GM12878 (cell line): ENCODE measurements around the gene EML1. TPM values are rescaled to one million over a fixed set of nuclear protein-coding genes. Genes with fewer than 3 reads are reported as not detected.

Experiments used
- ATAC-seq: fragments of 200-7000 bp; cut with Tn5 transposase; 3 replicates; pipeline ENCODE4 v1.9.1; 2020; ENCODE audit warnings: mild to moderate bottlenecking, moderate library complexity
- BruUV-seq: library from RNA; stranded (reverse); fragments of 400-500 nt; replicated peaks from 2 replicates; lab custom pipeline; 2021; lab: Mats Ljungman, UMichigan
- CTCF ChIA-PET: fragments of 300-600 bp; sonication (Branson Sonifier 250); formaldehyde crosslinking; extraction: SDS; loops from one replicate; lab custom pipeline; 2021; ENCODE audit warnings: inconsistent platforms; lab: Yijun Ruan, JAX
- POLR2A ChIA-PET: fragments of 350-600 bp; formaldehyde crosslinking; extraction: SDS; loops from one replicate; lab custom pipeline; 2021; ENCODE audit warnings: inconsistent platforms; lab: Charles Lee
- RAD21 ChIA-PET: fragments of 300-600 bp; sonication (Branson Sonifier 250); formaldehyde crosslinking; loops from one replicate; lab custom pipeline; 2023; ENCODE audit warnings: antibody characterized with exemption; ENCODE audit not compliant: unreplicated experiment; lab: Charles Lee
- SMC1A ChIA-PET: fragments of 300-600 bp; sonication (Branson Sonifier 250); formaldehyde crosslinking; loops from one replicate; lab custom pipeline; 2023; ENCODE audit not compliant: unreplicated experiment, uncharacterized antibody; lab: Charles Lee
- DNase-seq: peaks from one replicate; pipeline ENCODE4 v3.0.0-alpha.2; 2011; ENCODE audit warnings: low read depth, low spot score
- FAIRE-seq: peaks from 3 replicates; lab custom pipeline; 2011; peaks lifted over from hg19 to GRCh38; lab: Jason Lieb, UNC
- H2AFZ ChIP-seq: 2 replicates; pipeline ENCODE4 v1.6.0; 2011; ENCODE audit warnings: low read depth, low read length, control low read depth; ENCODE audit not compliant: control insufficient read depth
- H3K27ac ChIP-seq: 2 replicates; pipeline ENCODE4 v1.5.1; 2011; ENCODE audit warnings: control low read depth; ENCODE audit not compliant: control insufficient read depth, insufficient read depth
- H3K27me3 ChIP-seq, 2 experiments: replicated peaks in 1 of 2; 2 replicates each; pipeline versions ENCODE4 v1.6.0 to v1.6.1; 2011; ENCODE audit warnings: low read length in 1 of 2; ENCODE audit not compliant: control insufficient read depth in 2 of 2, insufficient read depth in 2 of 2
- H3K36me3 ChIP-seq, 2 experiments: 2 replicates each; pipeline ENCODE4 v1.5.1; 2011; ENCODE audit warnings: low read length in 1 of 2; ENCODE audit not compliant: control insufficient read depth in 2 of 2, insufficient read depth in 2 of 2
- H3K4me1 ChIP-seq: 2 replicates; pipeline ENCODE4 v1.6.1; 2011; ENCODE audit warnings: mild to moderate bottlenecking, low read length, moderate library complexity, mixed read lengths; ENCODE audit not compliant: control insufficient read depth, insufficient read depth
- H3K4me2 ChIP-seq: 2 replicates; pipeline ENCODE4 v1.6.0; 2011; ENCODE audit warnings: control low read depth; ENCODE audit not compliant: control insufficient read depth, insufficient read depth
- H3K4me3 ChIP-seq: fragments of 200-600 bp; sonication (generic); 2 replicates; pipeline ENCODE4 v1.5.1; 2016
- H3K79me2 ChIP-seq: 2 replicates; pipeline ENCODE4 v1.6.0; 2011; ENCODE audit warnings: low read length; ENCODE audit not compliant: control insufficient read depth, insufficient read depth
- H3K9ac ChIP-seq: 2 replicates; pipeline ENCODE4 v1.8.0; 2011; ENCODE audit warnings: low read length, control low read depth, mixed read lengths; ENCODE audit not compliant: control insufficient read depth, insufficient read depth
- H3K9me3 ChIP-seq: replicated peaks from 3 replicates; pipeline ENCODE4 v1.5.1; 2011; ENCODE audit warnings: mild to moderate bottlenecking, low read length; ENCODE audit not compliant: control insufficient read depth, insufficient read depth
- H4K20me1 ChIP-seq: 2 replicates; pipeline ENCODE4 v1.6.0; 2011; ENCODE audit not compliant: control insufficient read depth, insufficient read depth
- CHD4 ChIP-seq: fragments of 200-600 bp; sonication (generic); IDR thresholded peaks from 2 replicates; pipeline ENCODE4 v1.6.1; 2016; ENCODE audit warnings: mild to moderate bottlenecking
- CREM ChIP-seq: IDR thresholded peaks from 2 replicates; pipeline ENCODE4 v1.6.1; 2014; ENCODE audit warnings: antibody characterized with exemption, low read depth
- DPF2 ChIP-seq: fragments of 450-650 bp; IDR thresholded peaks from 2 replicates; pipeline ENCODE4 v1.6.1; 2017; ENCODE audit warnings: mild to moderate bottlenecking
- EED ChIP-seq: sonication (generic); IDR thresholded peaks from 2 replicates; pipeline ENCODE4 v1.6.1; 2016; ENCODE audit warnings: antibody characterized with exemption, low read depth
- EGR1 ChIP-seq, 2 experiments: IDR thresholded peaks; 1 replicate in 1 of 2; 2 replicates in 1 of 2; pipeline ENCODE4 v1.6.1; 2011 to 2012; ENCODE audit warnings: low read depth in 2 of 2, low read length in 2 of 2, borderline replicate concordance in 1 of 2, mild to moderate bottlenecking in 1 of 2, moderate library complexity in 1 of 2
- EP300 ChIP-seq, 2 experiments: fragments of 150-350 bp in 1 of 2; IDR thresholded peaks; 2 replicates each; pipeline ENCODE4 v1.6.1; 2011 to 2012; ENCODE audit warnings: low read depth in 2 of 2, low read length in 2 of 2, borderline replicate concordance in 1 of 2, improper control_type of control experiment in 1 of 2, inconsistent platforms in 1 of 2; ENCODE audit not compliant: control insufficient read depth in 1 of 2
- HDGF ChIP-seq: fragments of 450-650 bp; IDR thresholded peaks from 2 replicates; pipeline ENCODE4 v1.6.1; 2016; ENCODE audit warnings: antibody characterized with exemption
- KAT2A ChIP-seq: conservative IDR thresholded peaks from 2 replicates; pipeline ENCODE4 v1.6.1; 2011; ENCODE audit warnings: low read depth, low read length; ENCODE audit not compliant: control insufficient read depth
- MTA2 ChIP-seq: fragments of 450-650 bp; IDR thresholded peaks from 2 replicates; pipeline ENCODE4 v1.6.1; 2016; ENCODE audit warnings: low read depth, mild to moderate bottlenecking, moderate library complexity
- NBN ChIP-seq: fragments of 450-650 bp; IDR thresholded peaks from 2 replicates; pipeline ENCODE4 v1.6.1; 2016
- NR2C2 ChIP-seq: IDR thresholded peaks from 2 replicates; pipeline ENCODE4 v1.6.1; 2011; ENCODE audit warnings: borderline replicate concordance, low read depth; ENCODE audit not compliant: control insufficient read depth, insufficient read length
- RB1 ChIP-seq: fragments of 450-650 bp; formaldehyde crosslinking; IDR thresholded peaks from 2 replicates; pipeline ENCODE4 v1.6.1; 2017; ENCODE audit warnings: mild to moderate bottlenecking, borderline replicate concordance
- RELA ChIP-seq: fragments of 450-650 bp; IDR thresholded peaks from 2 replicates; pipeline ENCODE4 v1.8.0; 2014; ENCODE audit warnings: borderline replicate concordance; ENCODE audit not compliant: partially characterized antibody
- SIX5 ChIP-seq: IDR thresholded peaks from 2 replicates; pipeline ENCODE4 v1.6.1; 2011; ENCODE audit warnings: mild to moderate bottlenecking, low read depth, low read length, moderate library complexity; ENCODE audit not compliant: severe bottlenecking
- SPI1 ChIP-seq: IDR thresholded peaks from 2 replicates; pipeline ENCODE4 v1.6.1; 2011; ENCODE audit warnings: low read depth, mild to moderate bottlenecking, low read length, moderate library complexity, borderline replicate concordance; ENCODE audit not compliant: insufficient read depth
- STAT3 ChIP-seq: IDR thresholded peaks from 2 replicates; pipeline ENCODE4 v1.6.1; 2011; ENCODE audit warnings: low read depth, low read length, improper control_type of control experiment
- ZZZ3 ChIP-seq: IDR thresholded peaks from 2 replicates; pipeline ENCODE4 v1.6.1; 2011; ENCODE audit warnings: low read depth; ENCODE audit not compliant: control insufficient read depth, insufficient read length
- WGBS: methylation state at CpG from one replicate; pipeline ENCODE4 v1.1.6; 2016; ENCODE audit warnings: low lambda C conversion rate; ENCODE audit not compliant: insufficient replicate concordance, insufficient coverage; ENCODE audit errors: missing lambda C conversion rate; 5-methylcytosine and 5-hydroxymethylcytosine counted together
- in situ Hi-C: fragments of 300-500 bp; cut with MboI; formaldehyde crosslinking; loops from 9 replicates; pipeline ENCODE4 v1.14.3; 2018; ENCODE audit warnings: mixed read lengths
- intact Hi-C: fragments of 100-400 bp; cut with micrococcal nuclease; formaldehyde crosslinking; loops from one replicate; pipeline ENCODE4 v1.14.2; 2022; ENCODE audit not compliant: unreplicated experiment
- polyA plus RNA-seq, 11 experiments: library from polyadenylated mRNA; depleted of rRNA in 4 of 11; unstranded in 6 of 11; stranded (reverse) in 5 of 11; fragments of >200 nt; fragmentation: Nextera tagmentation in 4 of 11; fragmentation: Illumina TruSeq in 1 of 11; extraction: Ambion mirVana in 4 of 11; extraction: Trizol in 1 of 11; gene quantifications; 1 replicate in 1 of 11; 2 replicates in 10 of 11; pipeline versions ENCODE4 v1.2.1 to v1.2.3, GENCODE V29; 2011 to 2016; ENCODE audit warnings: inconsistent platforms in 2 of 11, missing spikeins in 2 of 11, low read depth in 1 of 11
- total RNA-seq, 4 experiments: library from RNA; depleted of rRNA in 3 of 4; stranded (reverse); fragments of >200 nt in 3 of 4; fragmentation: Illumina TruSeq in 1 of 4; extraction: Trizol in 1 of 4; gene quantifications; 2 replicates each; pipeline versions ENCODE4 v1.2.1 to v1.2.3, GENCODE V29; 2013 to 2021
- TF ChIP-seq, protein P1 (sequence below): fragments of 150-350 bp; IDR thresholded peaks from 2 replicates; pipeline ENCODE4 v1.6.1; 2014; ENCODE audit warnings: mild to moderate bottlenecking, low read depth, low read length
- TF ChIP-seq, protein P2 (sequence below), 3 experiments: IDR thresholded peaks in 2 of 3; conservative IDR thresholded peaks in 1 of 3; 2 replicates each; pipeline ENCODE4 v1.5.1; 2011; ENCODE audit warnings: low read depth in 3 of 3, low read length in 3 of 3, mild to moderate bottlenecking in 3 of 3, control low read depth in 2 of 3, moderate library complexity in 2 of 3, inconsistent platforms in 1 of 3, mixed read lengths in 1 of 3; ENCODE audit not compliant: control insufficient read depth in 2 of 3, insufficient read depth in 1 of 3; ENCODE audit errors: extremely low read depth in 1 of 3

Gene EML1
- total and polyA plus RNA-seq, 10 of the 15 experiments (the other 5 are each of a cell fraction or from before 2014, with no cell fraction given): 0.05 to 3.4 (median 0.11) TPM; not detected in 3

GRCh38 chr14:99971941-99972747 lies 178.9 kb downstream of the EML1 start:
- Histone ChIP-seq H4K20me1 (no peaks in the 10 kb centered on the region; the same call in 1 of the 2 replicates), H3K9ac (no peak overlapping the region), H2AFZ (peak overlapping the region; percentile 42), H3K4me2 (peak overlapping the region; percentile 71; the same call in 1 of the 2 replicates), H3K4me1 (no peaks in the 10 kb centered on the region), H3K4me3 (peak overlapping the region; percentile 70), H3K9me3 (no peaks in the 10 kb centered on the region), H3K79me2 (no peaks in the 10 kb centered on the region), H3K36me3 (no peaks in the 10 kb centered on the region), H3K27ac (no peak overlapping the region), H3K27me3 (peaks cover 0 to 5% of the 10 kb centered on the region in 2 experiments; a peak in 2 of 4 replicates)
- POLR2A ChIA-PET: no interaction called here
- BruUV-seq: no TSS peak
- intact Hi-C loops (no loop called here), in situ Hi-C loops (no loop called here)
- CTCF ChIA-PET: interaction anchor here (1.1 to 2.0 kb wide), 2 partner anchors 9 to 25 kb away, joined by 4 to 7 read pairs; no protein-coding TSS in a partner anchor
- FAIRE-seq (no peak), ATAC-seq (peak; percentile 38), DNase-seq (no peak)
- SMC1A ChIA-PET: interaction anchor here (1.0 to 1.3 kb wide), 2 partner anchors 11 to 136 kb away, joined by 3 to 6 read pairs; no protein-coding TSS in a partner anchor
- WGBS: 9% methylated on average over 43 of the region's 79 CpGs
- TF ChIP-seq RB1 (no peak), HDGF (no peak), NBN (no peak), KAT2A (no peak), DPF2 (no peak), EP300 (IDR thresholded peaks at IDR 0.05; ENCODE audit: borderline replicate concordance in 1 of 2, control insufficient read depth in 1 of 2, low read depth in 2 of 2, low read length in 2 of 2) (no peak), STAT3 (no peak), EGR1 (IDR thresholded peaks at IDR 0.05; ENCODE audit: borderline replicate concordance in 1 of 2, low read depth in 2 of 2, low read length in 2 of 2) (no peak), EED (no peak), MTA2 (no peak), SPI1 (no peak), CREM (no peak), RELA (no peak), SIX5 (no peak), NR2C2 (no peak), ZZZ3 (no peak), CHD4 (no peak)
- TF ChIP-seq, protein P1, sequence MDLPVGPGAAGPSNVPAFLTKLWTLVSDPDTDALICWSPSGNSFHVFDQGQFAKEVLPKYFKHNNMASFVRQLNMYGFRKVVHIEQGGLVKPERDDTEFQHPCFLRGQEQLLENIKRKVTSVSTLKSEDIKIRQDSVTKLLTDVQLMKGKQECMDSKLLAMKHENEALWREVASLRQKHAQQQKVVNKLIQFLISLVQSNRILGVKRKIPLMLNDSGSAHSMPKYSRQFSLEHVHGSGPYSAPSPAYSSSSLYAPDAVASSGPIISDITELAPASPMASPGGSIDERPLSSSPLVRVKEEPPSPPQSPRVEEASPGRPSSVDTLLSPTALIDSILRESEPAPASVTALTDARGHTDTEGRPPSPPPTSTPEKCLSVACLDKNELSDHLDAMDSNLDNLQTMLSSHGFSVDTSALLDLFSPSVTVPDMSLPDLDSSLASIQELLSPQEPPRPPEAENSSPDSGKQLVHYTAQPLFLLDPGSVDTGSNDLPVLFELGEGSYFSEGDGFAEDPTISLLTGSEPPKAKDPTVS: no peak
- TF ChIP-seq, protein P2, sequence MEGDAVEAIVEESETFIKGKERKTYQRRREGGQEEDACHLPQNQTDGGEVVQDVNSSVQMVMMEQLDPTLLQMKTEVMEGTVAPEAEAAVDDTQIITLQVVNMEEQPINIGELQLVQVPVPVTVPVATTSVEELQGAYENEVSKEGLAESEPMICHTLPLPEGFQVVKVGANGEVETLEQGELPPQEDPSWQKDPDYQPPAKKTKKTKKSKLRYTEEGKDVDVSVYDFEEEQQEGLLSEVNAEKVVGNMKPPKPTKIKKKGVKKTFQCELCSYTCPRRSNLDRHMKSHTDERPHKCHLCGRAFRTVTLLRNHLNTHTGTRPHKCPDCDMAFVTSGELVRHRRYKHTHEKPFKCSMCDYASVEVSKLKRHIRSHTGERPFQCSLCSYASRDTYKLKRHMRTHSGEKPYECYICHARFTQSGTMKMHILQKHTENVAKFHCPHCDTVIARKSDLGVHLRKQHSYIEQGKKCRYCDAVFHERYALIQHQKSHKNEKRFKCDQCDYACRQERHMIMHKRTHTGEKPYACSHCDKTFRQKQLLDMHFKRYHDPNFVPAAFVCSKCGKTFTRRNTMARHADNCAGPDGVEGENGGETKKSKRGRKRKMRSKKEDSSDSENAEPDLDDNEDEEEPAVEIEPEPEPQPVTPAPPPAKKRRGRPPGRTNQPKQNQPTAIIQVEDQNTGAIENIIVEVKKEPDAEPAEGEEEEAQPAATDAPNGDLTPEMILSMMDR (IDR thresholded peaks at IDR 0.05 in 2 of 3, conservative IDR thresholded peaks at IDR 0.05 in 1 of 3; ENCODE audit: control insufficient read depth in 2 of 3, extremely low read depth in 1 of 3, insufficient read depth in 1 of 3, low read depth in 3 of 3, low read length in 3 of 3): no peak
- RAD21 ChIA-PET: interaction anchor here (1.9 kb wide), 1 partner anchor 10 kb away, joined by 4 read pairs; no protein-coding TSS in a partner anchor
